DMS 273 (cell line): Measurements from ENCODE around the gene ZNF865.

Source experiments
- DNase-seq: peaks from one replicate; lab custom pipeline; 2025; ENCODE audit not compliant: unreplicated experiment; lab: John Stamatoyannopoulos, UW

The ZNF865 gene

DNA sequence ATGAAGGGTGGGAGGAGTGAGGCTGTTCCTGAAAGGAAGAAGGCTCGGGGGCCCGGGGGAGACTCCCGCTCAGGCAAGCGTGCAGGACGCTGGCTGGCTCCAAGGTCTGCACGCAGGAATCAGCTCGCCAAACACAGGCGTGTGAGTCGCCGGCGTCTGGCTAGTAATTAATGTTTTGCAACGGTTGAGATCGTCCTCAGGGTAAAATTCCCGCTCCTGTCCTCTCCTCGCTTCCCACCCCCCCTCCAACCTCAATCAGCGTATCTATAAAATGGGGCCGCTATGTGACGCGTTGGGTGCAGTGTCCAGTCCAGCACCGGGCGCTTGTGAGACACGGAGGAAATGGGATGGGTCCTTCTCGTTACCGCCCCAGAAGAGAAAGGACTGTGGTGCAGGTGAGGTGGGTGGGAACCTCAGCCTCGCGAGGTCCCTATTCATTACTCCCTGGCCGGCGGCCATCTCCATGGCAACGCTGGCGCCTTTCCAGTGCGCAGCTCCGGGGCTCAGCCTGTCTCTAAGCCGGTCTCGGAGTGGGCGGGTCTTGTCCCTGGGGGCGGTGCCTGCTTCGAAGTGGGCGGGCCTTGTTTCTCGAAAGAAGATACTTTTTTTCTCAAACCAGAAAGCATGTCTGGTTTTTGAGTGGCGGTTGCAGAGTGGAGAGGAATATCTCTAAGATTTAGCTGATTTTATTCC lies 18.3 kb upstream of the ZNF865 start:
- peak; percentile 98 for DNase-seq

DNA sequence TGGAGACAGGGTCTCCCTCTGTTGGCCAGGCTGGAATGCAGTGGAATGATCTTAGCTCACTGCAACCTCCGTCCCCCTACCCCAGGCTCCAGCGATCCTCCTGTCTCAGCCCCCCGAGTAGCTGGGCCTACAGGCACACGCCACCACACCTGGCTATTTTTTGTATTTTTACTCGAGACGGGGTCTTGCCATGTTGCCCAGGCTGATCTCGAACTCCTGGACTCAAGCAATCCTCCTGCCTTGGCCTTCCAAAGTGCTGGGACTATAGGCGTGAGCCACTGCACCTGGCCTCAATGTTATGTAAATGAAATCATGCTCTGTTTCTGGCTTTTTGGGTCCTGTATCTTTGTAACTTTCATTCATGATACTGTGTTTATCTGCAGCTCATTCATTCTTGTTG lies 16.7 kb upstream of the ZNF865 start:
- DNase-seq = no peak

DNA sequence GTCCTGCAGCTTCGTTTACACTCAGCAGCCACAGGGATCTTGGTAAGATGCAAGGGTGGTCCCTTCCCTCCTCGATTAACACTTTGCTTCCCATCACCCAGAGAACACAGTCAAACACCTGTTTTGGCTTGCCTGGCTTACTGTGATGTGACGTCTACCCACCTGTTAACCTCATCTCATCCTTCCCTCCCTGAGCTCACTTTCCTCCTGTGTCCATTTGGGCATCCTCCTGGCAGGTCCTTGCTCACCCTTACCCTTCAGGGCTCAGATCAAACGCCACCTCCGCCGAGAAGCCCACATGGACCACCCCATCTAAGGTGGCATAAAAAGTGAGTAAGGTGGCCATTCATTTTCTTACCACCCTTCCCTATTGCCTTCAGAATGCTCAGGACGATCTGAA lies 15.3 kb upstream of the ZNF865 start:
- no peak for DNase-seq

DNA sequence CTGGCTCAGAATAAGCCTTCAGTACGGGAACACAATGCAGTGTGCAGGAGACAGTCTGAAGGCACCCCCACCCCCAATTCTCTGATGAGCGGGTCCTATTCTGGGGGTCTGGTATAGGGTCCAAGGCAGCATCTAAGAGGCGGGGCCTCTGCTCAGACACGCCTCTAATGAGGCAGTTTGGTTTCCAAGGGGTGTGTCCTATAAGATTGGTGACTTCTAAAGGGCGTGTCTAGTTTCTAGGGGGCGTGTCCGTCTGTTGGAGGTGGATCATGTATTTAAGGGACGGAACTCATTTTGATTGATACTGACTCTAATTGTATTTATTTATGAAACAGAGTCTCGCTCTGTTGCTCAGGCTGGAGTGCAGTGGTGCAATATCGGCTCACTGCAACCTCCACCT lies 14.8 kb upstream of the ZNF865 start:
- DNase-seq = peak; percentile 60

DNA sequence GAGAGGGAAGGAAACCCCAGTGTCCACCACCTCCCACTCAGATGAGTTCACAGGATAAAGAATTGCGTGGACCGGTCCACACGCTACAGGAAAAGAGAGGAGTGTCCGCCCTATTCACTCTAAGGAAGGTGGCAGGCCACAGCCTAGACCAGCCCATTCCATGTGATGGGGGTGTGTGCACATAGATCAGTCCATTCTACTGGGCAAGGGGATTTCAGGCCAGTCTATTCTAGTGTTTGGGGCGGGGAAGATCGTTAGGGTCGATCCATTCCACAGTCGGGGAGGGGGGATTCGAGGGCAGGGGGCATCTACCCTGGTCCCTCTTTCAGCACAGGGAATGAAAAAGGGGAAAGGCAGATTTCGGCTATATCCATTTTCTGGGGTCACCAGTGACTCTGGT lies 13.9 kb upstream of the ZNF865 start:
- DNase-seq = peak; percentile 43

DNA sequence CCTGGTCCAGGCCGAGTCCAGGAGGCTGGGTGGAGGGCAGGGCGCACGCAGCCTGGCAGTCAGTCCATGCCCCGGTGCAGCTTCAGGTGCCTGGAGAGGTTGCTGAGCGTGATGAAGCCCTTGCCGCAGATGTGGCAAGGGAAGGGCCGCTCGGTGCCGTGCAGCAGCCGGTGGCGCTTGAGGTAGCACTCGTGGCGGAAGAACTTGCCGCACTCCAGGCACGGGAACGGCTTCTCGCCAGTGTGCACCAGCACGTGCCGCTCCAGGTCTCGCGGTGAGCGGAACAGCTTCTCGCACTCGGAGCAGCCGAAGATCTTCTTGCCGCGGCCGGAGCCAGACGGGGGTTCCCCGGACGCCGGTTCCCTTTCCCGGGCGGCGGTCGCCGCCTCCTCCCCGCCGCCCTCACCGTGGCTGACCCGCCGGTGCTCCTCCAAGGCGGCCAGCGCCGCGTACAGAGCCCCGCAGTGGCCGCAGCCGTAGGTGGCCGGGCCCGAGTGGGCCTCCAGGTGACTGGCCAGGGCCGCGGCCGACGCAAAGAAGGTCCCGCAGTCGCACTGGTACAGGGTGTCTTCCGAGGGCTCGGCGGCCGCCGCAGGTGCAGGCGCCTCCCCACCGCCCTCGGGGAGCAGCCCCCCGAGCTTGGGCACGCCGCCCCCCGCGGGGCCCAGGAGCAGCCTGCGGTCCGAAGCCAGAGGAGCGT lies 12.9 kb upstream of the ZNF865 start:
- no peak for DNase-seq

DNA sequence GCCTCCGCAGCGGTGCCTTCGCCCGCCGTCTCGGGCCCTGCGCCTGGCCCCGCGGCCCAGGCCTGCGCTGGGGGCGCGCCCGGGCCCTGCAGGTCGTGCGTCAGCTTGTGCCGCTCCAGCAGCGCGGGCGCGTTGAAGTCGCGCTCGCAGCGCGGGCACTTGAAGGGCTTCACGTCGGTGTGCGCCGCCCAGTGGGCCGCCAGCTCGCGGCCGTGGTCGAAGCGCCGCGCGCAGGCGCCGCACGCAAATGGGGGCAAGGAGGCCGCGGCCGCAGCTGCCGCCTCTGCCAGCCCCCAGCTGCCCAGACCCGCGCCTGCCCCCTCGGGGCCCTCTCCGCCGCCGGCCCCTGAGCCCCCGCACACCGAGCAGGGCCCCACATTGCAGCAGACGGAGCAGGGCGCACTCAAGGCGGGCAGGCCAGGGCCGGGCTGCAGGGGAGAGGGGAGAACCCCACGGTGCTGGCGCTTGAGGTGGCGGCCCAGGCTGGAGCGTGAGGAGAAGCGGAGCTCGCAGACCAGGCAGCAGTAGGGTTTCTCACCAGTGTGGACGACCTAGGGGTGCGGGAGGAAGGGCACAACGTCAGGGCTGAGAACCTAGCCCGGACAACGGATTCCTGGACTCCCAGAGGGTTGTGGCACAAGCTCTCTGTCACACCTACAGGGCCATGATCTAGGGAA lies 12.2 kb upstream of the ZNF865 start:
- DNase-seq = no peak

DNA sequence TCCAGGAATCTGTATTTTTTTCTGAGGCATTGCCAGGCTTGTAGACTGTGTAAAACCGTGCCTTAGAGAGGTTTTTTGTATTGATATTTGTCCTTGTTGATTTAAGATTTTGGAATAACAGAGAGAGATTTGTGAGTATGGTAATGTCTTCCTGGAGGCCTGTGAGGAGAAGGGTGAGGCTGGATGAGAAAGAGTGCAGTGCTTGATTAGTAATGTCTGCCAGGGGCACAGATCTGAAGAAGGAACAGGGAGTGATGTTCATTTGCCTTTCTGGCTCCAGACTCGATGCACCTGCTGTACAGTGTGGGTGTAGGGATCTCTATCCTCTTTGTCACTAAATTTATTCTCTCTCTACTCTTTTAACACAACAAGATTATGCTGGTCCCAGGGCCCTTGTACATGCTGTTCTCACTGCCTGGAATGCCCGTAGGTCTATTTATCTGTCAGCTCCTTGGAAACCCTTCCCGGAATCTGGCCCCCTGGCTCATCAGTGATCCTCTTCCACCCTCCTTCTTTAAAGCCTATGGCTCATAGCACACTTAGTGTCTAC lies 10.4 kb upstream of the ZNF865 start:
- no peak for DNase-seq

DNA sequence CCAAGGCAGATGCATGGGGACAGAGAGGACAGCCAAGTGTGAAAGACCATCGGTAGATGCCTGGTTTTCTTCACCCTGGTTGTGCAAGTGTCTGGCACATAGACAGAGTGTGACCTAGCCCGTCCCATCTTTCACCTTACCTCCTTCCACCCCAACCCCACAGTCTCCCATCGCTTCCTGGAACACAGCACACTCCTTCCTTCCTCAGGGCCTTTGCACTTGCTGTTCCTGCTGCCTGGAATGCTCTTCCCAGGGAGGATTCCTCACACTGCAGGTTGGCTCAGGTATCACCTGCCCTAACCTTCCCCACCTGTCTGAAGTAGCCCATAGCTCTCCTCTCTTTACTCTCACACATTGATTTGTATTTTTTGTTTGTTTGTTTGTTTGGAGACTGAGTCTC lies 9.1 kb upstream of the ZNF865 start:
- DNase-seq = no peak

DNA sequence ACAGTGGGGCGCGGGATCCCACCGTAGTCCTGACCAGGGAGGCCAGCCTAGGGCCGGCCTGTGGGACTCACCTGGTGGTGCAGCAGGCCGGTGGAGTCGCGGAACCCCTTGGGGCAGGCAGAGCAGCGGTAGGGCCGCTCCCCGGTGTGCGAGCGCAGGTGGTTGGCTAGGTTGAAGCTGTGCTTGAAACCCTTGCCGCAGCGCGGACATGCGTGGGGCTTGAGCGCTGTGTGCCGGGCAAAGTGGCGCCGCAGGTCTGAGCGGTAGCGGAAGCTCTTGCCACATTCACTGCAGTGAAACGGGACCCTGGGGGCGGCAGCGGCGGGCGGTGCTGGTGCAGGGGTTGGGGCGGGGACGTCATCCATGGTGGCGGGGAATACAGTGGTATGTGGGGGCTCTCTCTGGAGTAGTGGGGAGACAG lies 7.9 kb upstream of the ZNF865 start:
- no peak for DNase-seq

DNA sequence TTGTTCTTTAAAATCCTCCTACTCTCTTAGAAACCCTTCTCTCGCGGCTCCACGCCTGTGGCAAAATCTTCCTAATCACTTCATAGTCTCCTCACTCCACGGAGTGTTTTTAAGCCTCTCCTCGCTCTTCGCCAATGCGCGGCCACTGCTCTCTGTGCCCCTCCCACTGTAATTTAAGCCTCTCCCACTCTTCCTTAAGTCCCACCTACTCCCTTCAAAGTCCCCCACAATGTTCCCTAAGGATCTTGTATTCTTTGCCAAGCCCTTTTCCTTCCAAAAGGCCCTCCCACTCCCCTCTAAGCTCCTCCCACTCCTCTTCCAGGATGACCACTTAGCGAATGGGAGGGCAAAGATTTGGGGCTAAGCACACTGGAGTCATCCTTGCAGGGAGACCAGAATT lies 7.4 kb upstream of the ZNF865 start:
- no peak for DNase-seq

DNA sequence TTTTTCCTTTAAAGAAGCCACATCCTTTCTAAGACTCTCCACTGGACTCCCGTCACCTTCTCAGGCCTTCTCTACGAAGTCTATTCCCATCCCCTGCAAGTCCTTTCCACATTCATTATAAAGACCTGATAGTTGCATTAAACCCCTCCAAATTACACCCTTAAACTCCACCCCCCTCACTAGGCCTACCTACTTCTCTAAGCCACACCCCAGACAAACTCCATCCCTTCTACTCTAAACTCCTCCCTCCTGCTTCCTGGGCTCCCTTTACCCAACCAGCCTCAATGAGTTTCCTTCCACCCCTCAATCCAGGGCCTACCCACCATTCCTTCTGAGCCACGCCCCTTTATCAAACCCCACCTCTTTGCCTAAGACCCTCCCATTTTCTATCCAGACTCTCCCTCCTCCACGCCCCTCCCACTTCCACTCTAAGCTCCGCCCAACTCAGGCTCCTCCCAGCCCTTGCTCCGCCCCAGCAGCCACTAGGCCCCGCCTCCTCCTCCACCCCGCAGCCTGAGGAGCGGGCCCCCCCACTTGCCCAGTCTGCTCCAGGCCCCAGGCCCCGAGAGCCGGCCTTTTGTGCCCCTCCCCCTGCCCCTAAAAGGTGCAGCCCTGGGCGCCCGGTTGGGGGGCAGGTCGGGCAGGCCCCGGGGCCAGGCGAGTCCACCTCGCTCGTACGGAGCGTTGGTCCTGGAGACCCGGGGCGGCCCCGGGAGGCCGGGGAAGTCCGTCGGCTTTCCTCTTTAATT lies 6.6 kb upstream of the ZNF865 start:
- DNase-seq = peak; percentile 93

DNA sequence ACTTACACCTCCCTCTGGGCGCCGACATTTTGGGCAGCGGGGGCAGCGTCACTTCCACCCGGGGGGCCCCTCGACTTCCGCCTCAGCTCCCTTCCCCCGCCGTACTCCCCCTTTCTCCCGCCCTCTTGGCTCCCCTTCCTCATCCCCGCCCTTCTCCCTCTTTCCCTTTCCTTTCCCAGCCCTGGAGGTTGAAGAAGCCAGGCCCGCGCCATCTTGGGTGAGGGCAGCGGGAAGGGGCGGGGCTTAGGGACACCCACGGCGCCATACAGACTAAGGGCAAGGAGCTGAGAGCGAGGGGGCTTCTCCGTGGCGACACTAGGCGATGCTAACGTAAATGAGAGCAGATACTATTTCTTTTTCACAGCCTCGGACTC lies 6.0 kb upstream of the ZNF865 start, which contains the start of gene FIZ1:
Gene FIZ1, minus strand, starts transcription at position 50 of the 374 bp plus-strand sequence. CDS start 1,652 bp downstream, outside the sequence.
- peak; percentile 99 for DNase-seq

DNA sequence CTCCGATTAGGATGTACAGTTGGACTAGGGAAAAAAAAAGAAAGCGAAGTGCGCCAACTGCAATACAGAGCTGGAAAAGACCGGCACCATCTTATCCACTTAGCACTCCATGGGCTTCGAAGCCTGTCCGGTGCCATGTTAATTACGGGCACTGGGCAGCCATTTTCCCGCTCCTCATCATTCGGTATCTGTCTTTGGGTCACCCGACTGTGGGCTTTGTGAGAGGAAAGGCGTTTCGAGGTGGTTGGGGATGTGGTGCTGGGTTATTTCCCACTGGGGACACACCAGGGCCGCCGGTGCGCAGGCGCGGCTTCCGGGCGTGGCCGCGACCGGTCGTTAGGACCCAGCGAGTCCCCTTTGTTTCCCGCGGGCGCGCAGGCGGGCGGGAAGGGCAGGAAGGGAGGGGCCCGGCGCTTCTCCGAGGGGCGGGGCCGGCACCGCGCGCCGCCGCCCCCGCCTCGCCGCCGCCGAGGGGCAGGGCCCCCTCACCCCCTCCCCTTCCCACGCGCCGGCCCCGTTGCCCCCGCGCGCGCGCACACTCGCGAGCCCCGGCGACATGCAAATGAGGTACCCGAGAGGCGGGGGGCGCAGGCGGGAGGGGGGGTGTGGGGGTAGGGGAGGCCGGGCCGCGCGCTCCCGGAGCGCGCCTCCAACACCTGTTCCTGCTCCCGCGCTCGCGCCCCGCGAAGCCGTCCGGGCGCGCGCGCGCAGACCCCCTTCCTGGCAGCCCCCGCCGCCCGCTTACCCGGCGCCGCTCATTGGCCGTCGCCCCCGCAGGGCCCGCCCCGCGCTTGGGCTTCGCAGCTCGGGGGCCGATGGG lies 5.4 kb upstream of the ZNF865 start, which contains the start of gene ZNF524:
Gene ZNF524, plus strand, starts transcription at position 447 of the 820 bp plus-strand sequence. CDS start 1,825 bp downstream, outside the sequence.
- peak; percentile 97 for DNase-seq

DNA sequence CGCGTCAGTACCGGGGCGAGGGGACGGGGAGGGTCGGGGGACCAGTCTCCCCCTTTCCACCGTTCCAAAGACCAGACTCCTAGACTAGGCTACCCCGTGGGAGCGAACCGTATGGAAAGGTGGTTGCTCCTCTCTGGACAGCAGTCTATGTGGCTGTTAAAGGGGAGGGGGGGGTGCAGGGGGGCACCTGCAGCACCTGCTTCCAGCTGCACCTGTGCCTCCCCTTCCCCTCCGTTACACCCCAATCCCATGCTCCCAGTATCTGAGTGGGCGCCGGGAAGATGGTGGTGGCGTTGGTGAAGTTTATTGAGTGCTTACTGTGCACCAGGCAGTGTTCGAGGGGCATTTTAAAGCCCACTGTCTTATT lies 4.8 kb upstream of the ZNF865 start:
- DNase-seq = no peak

DNA sequence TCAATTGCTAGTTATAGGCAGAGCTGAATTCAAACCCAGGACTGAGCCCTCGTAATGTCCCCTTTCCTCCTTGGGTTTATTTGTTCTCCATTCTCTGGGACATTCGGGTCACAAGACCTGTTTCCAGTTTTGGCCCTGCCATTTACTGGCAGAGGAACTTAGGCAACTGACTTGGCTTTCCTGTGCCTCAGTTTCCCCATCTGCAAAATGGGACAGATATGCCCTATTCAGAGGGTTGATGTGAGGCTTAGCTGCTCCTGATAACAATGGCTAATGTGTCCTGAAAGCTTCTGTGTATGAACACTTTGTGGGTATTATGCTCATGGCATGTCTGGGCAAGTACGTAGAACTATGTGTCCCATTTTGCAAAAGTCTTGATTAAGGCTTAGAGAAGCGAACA lies 4.4 kb upstream of the ZNF865 start:
- no peak for DNase-seq

DNA sequence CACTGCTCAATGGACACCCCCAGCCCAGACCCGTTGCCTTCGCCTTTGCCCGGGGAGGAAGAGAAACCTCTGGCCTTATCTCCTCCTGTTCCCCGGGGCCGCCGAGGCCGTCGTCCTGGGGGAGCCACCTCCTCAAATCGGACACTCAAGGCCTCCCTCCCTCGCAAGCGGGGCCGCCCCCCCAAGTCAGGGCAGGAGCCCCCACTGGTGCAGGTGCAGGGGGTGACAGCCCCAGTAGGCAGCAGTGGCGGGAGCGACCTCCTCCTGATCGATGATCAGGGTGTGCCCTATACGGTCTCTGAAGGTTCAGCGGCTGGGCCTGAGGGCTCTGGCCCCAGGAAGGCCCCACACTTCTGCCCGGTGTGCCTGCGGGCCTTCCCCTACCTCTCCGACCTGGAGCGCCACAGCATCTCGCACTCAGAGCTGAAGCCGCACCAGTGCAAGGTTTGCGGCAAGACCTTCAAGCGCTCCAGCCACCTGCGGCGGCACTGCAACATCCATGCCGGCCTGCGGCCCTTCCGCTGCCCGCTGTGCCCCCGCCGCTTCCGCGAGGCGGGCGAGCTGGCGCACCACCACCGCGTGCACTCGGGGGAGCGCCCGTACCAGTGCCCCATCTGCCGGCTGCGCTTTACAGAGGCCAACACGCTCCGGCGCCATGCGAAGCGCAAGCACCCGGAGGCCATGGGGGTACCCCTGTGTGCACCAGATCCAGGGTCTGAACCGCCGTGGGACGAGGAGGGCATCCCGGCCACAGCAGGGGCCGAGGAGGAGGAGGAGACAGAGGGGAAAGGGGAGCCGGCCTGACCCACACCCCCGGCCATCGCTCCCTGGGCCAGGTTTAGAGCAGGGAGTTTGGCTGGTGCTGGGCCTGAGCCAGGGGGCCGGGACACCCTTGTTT lies 3.1 kb upstream of the ZNF865 start:
- no peak for DNase-seq

DNA sequence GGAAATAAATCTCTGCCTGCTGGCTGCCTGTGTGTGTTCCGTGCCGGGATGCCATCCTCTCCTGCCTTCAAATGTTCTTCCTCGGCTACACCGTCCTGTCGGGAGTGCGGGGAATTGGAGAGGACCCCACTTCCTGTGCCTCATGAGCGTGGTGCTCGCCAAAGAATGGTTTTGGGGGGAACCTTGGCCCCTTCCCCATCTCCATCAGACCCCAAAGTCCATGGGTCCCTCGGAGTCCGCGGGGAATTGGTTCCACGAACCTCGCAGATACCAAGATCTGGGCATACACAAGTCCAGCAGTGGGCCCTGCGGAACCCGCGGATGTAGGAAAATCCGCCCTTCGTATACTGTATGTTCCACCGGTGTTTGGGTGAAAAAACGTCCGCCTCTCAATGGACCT lies 2.3 kb upstream of the ZNF865 start:
- DNase-seq = no peak

DNA sequence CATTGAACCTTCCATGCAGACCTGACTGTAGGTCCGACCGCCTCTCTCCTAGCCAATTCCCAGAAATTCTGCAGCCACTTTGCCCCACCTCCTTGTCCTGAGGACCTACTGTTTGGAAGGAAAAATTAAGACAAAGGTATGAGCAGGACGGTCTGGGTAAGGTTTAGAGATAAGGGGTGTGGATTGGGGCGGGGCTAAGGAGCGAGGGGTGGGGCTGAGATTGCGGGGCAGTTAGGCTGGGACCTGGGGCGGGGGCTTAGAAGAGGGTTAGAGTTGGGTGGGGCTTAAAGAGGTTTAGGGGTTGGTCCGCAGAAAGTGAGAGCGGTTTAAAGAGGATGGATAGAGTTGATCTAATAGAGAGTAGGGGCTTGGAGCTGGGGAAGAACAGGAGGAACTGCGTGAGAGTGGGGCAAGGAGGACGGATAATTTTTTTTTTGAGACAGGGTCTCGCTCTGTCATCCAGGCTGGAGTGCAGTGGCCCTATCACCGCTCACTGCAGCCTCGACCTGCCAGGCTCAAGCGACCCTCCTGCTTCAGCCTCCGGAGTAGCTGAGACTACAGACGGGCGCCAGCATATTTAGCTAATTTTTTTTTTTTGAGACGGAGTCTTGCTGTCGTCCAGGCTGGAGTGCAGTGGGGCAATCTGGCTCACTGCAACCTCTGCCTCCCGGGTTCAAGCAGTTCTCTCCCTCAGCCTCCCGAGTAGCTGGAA lies 1.7 kb upstream of the ZNF865 start:
- DNase-seq = no peak
